H9 (cell line): ENCODE data around the gene ADM. TPM values are rescaled to one million over a fixed set of nuclear protein-coding genes. Genes with fewer than 3 reads are reported as not detected.

Experiments
- DNase-seq: peaks from one replicate; pipeline ENCODE4 v3.0.0-alpha.2; 2017
- H2AFZ ChIP-seq: one replicate; pipeline ENCODE4 v1.6.1; 2013; ENCODE audit warnings: mild to moderate bottlenecking, low read length, control low read depth, moderate library complexity
- H2AK5ac ChIP-seq: 2 replicates; pipeline ENCODE4 v1.6.1; 2013; ENCODE audit warnings: low read length, control low read depth, mixed read lengths; ENCODE audit not compliant: insufficient read length
- H2BK120ac ChIP-seq: one replicate; pipeline ENCODE4 v1.6.1; 2013; ENCODE audit warnings: low read depth, mild to moderate bottlenecking, low read length, control low read depth, inconsistent platforms; ENCODE audit not compliant: poor library complexity, severe bottlenecking
- H2BK12ac ChIP-seq: 2 replicates; pipeline ENCODE4 v1.6.1; 2013; ENCODE audit warnings: low read length, control low read depth, mixed read lengths, low read depth; ENCODE audit not compliant: insufficient read length
- H2BK15ac ChIP-seq: 2 replicates; pipeline ENCODE4 v1.6.1; 2013; ENCODE audit warnings: low read depth, low read length, control low read depth
- H2BK20ac ChIP-seq: one replicate; pipeline ENCODE4 v1.6.1; 2013; ENCODE audit warnings: low read depth, mild to moderate bottlenecking, low read length, control low read depth, inconsistent platforms; ENCODE audit not compliant: poor library complexity, severe bottlenecking
- H2BK5ac ChIP-seq: 2 replicates; pipeline ENCODE4 v1.6.1; 2013; ENCODE audit warnings: low read length, control low read depth, mixed read lengths; ENCODE audit not compliant: insufficient read length
- H3K14ac ChIP-seq: 2 replicates; pipeline ENCODE4 v1.6.1; 2013; ENCODE audit warnings: low read length, control low read depth; ENCODE audit not compliant: insufficient read depth
- H3K18ac ChIP-seq: 2 replicates; pipeline ENCODE4 v1.6.1; 2013; ENCODE audit warnings: low read depth, mild to moderate bottlenecking, mixed read lengths, low read length, control low read depth; ENCODE audit not compliant: insufficient read length
- H3K23ac ChIP-seq: 2 replicates; pipeline ENCODE4 v1.6.1; 2013; ENCODE audit warnings: low read length, control low read depth, mixed read lengths, low read depth; ENCODE audit not compliant: insufficient read length
- H3K23me2 ChIP-seq: 2 replicates; pipeline ENCODE4 v1.6.1; 2013; ENCODE audit warnings: low read depth, mild to moderate bottlenecking, mixed read lengths, low read length, control low read depth; ENCODE audit not compliant: insufficient read length, poor library complexity, severe bottlenecking
- H3K27ac ChIP-seq: 2 replicates; pipeline ENCODE4 v1.5.1; 2013; ENCODE audit warnings: low read length, control low read depth, mixed read lengths, low read depth; ENCODE audit not compliant: insufficient read length
- H3K27me3 ChIP-seq: 2 replicates; pipeline ENCODE4 v1.6.1; 2013; ENCODE audit warnings: low read length, control low read depth, inconsistent platforms; ENCODE audit not compliant: insufficient read depth
- H3K4ac ChIP-seq: 2 replicates; pipeline ENCODE4 v1.6.1; 2013; ENCODE audit warnings: low read depth, mild to moderate bottlenecking, control low read depth, inconsistent platforms, low read length, moderate library complexity
- H3K4me1 ChIP-seq: 2 replicates; pipeline ENCODE4 v1.6.1; 2013; ENCODE audit warnings: low read length, control low read depth, inconsistent platforms; ENCODE audit not compliant: insufficient read depth
- H3K4me2 ChIP-seq: 2 replicates; pipeline ENCODE4 v1.6.1; 2013; ENCODE audit warnings: low read length, control low read depth, mixed read lengths; ENCODE audit not compliant: insufficient read length, insufficient read depth
- H3K56ac ChIP-seq: 2 replicates; pipeline ENCODE4 v1.6.1; 2013; ENCODE audit warnings: low read depth, mild to moderate bottlenecking, mixed read lengths, low read length, control low read depth; ENCODE audit not compliant: insufficient read length
- H3K79me1 ChIP-seq: 2 replicates; pipeline ENCODE4 v1.6.1; 2013; ENCODE audit warnings: low read depth, mild to moderate bottlenecking, moderate library complexity, low read length, control low read depth, inconsistent platforms; ENCODE audit not compliant: insufficient read depth, poor library complexity, severe bottlenecking
- H3K79me2 ChIP-seq: 2 replicates; pipeline ENCODE4 v1.6.1; 2013; ENCODE audit warnings: low read length, control low read depth, inconsistent platforms; ENCODE audit not compliant: insufficient read depth
- H3K9ac ChIP-seq: 2 replicates; pipeline ENCODE4 v1.6.1; 2013; ENCODE audit warnings: low read length, control low read depth, mixed read lengths; ENCODE audit not compliant: insufficient read length; ENCODE audit errors: extremely low read depth
- H3K9me3 ChIP-seq: one replicate; pipeline ENCODE4 v1.6.1; 2013; ENCODE audit warnings: low read depth, low read length, inconsistent platforms; ENCODE audit not compliant: control insufficient read depth
- H3T11ph ChIP-seq: one replicate; pipeline ENCODE4 v1.6.1; 2013; ENCODE audit warnings: mild to moderate bottlenecking, low read length, control low read depth, inconsistent platforms
- H4K20me1 ChIP-seq: one replicate; pipeline ENCODE4 v1.6.1; 2013; ENCODE audit not compliant: control insufficient read depth, insufficient read length, insufficient read depth
- H4K5ac ChIP-seq: 2 replicates; pipeline ENCODE4 v1.6.1; 2013; ENCODE audit warnings: low read depth, mild to moderate bottlenecking, mixed read lengths, low read length, control low read depth; ENCODE audit not compliant: insufficient read length
- H4K8ac ChIP-seq: replicated peaks from 2 replicates; pipeline ENCODE4 v1.6.1; 2013; ENCODE audit warnings: low read length, control low read depth, mixed read lengths, low read depth; ENCODE audit not compliant: insufficient read length
- H4K91ac ChIP-seq: 2 replicates; pipeline ENCODE4 v1.6.1; 2013; ENCODE audit warnings: low read depth, mild to moderate bottlenecking, moderate library complexity, mixed read lengths, low read length, control low read depth; ENCODE audit not compliant: insufficient read length
- H3K27ac Mint-ChIP-seq, 3 experiments: 2 replicates in 2 of 3; 3 replicates in 1 of 3; pipeline ENCODE4 v1.8.0; 2020 to 2021; ENCODE audit warnings: mixed read lengths in 3 of 3, mild to moderate bottlenecking in 1 of 3, moderate library complexity in 1 of 3
- H3K27me3 Mint-ChIP-seq: 2 replicates; pipeline ENCODE4 v1.8.0; 2021; ENCODE audit warnings: low read depth, mild to moderate bottlenecking, moderate library complexity, mixed read lengths
- H3K36me3 Mint-ChIP-seq, 3 experiments: 2 replicates in 2 of 3; 3 replicates in 1 of 3; pipeline ENCODE4 v1.8.0; 2020 to 2021; ENCODE audit warnings: low read depth in 3 of 3, mixed read lengths in 3 of 3; ENCODE audit not compliant: insufficient read depth in 1 of 3
- H3K4me1 Mint-ChIP-seq, 2 experiments: 2 replicates each; pipeline ENCODE4 v1.8.0; 2020; ENCODE audit warnings: mixed read lengths in 2 of 2
- H3K4me3 Mint-ChIP-seq, 2 experiments: 2 replicates in 1 of 2; 3 replicates in 1 of 2; pipeline ENCODE4 v1.8.0; 2020 to 2021; ENCODE audit warnings: mild to moderate bottlenecking in 2 of 2, mixed read lengths in 2 of 2, moderate library complexity in 1 of 2
- H3K9me3 Mint-ChIP-seq, 2 experiments: 2 replicates in 1 of 2; 3 replicates in 1 of 2; pipeline ENCODE4 v1.8.0; 2020; ENCODE audit warnings: mild to moderate bottlenecking in 2 of 2, mixed read lengths in 2 of 2, moderate library complexity in 1 of 2
- WGBS: extraction: QIAGEN DNeasy Blood & Tissue Kit; methylation state at CpG from one replicate; pipeline ENCODE4 v1.1.7; 2013; ENCODE audit warnings: missing lambda C conversion rate, low lambda C conversion rate, mixed read lengths; ENCODE audit not compliant: insufficient read length; ENCODE audit errors: extremely low coverage; 5-methylcytosine and 5-hydroxymethylcytosine counted together
- total RNA-seq: library from RNA; stranded (reverse); gene quantifications from 2 replicates; pipeline ENCODE4 v1.2.1, GENCODE V29; 2021
- TF ChIP-seq, protein P1 (sequence below): fragments of 200-600 bp; sonication (generic); conservative IDR thresholded peaks from 3 replicates; pipeline ENCODE4 v1.8.0; 2021; ENCODE audit warnings: antibody characterized with exemption, mild to moderate bottlenecking

The ADM gene
- total RNA-seq, 1 experiment from 2014 or later: 99.1 TPM

DNA sequence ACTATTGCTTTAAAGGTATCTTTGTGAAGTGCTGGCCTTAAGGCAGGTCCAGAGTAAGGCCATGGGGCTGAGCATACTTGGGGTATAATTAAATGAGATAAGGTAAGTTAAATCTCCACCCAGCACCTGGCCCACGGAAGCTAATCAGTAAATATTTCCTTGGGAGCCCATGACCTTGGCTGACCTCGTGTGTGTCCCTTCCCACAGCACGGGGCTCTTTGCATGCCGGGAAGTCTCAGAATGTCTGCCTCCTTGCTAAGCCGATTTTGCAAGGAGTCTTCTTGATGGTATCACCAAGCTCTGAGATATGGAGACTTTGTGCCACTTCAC, 46.5 kb downstream of the ADM start:
- Histone ChIP-seq H2BK12ac (peak overlapping the region; percentile 99), H4K91ac (peak overlapping the region; percentile 84), H3K27ac (peak overlapping the region; percentile 100), H3K14ac (peak overlapping the region; percentile 91), H2AK5ac (peak overlapping the region; percentile 95), H3K4me2 (peak overlapping the region; percentile 61), H2BK20ac (no peak overlapping the region), H2BK15ac (0 out of 2 replicates have a peak overlapping the region, but pooled peaks have one; percentile 6), H2BK5ac (peak overlapping the region; percentile 99), H3K4ac (peak overlapping the region; percentile 29; the same call in 1 of the 2 replicates), H4K20me1 (no peaks in the 10 kb centered on the region), H3K9ac (peak overlapping the region; percentile 76), H3K9me3 (no peaks in the 10 kb centered on the region), H3K23me2 (no peaks in the 10 kb centered on the region), H3K79me2 (no peaks in the 10 kb centered on the region), H2AFZ (no peak overlapping the region), H3K23ac (peak overlapping the region; percentile 83), H3K4me1 (peaks cover 14% of the 10 kb centered on the region), H3K56ac (peak overlapping the region; percentile 93), H4K5ac (peak overlapping the region; percentile 99), H2BK120ac (no peak overlapping the region), H3K27me3 (no peaks in the 10 kb centered on the region), H3T11ph (no peak overlapping the region), H3K79me1 (no peaks in the 10 kb centered on the region), H3K18ac (peak overlapping the region; percentile 96), H4K8ac (peak overlapping the region; percentile 95)
- Mint-ChIP-seq H3K4me3 (peak overlapping the region; percentile 30 to 59; a peak in 4 of 5 replicates), H3K27ac (peak overlapping the region; percentile 96 to 99 (median 99)), H3K4me1 (peaks cover 48 to 55% of the 10 kb centered on the region in 2 experiments), H3K36me3 (peaks cover 7 to 18% (median 12%) of the 10 kb centered on the region in 3 experiments; a peak in 6 of 7 replicates), H3K27me3 (peaks cover 26% of the 10 kb centered on the region), H3K9me3 (peaks cover 4 to 9% of the 10 kb centered on the region in 2 experiments; a peak in 3 of 5 replicates)
- TF ChIP-seq, protein P1, sequence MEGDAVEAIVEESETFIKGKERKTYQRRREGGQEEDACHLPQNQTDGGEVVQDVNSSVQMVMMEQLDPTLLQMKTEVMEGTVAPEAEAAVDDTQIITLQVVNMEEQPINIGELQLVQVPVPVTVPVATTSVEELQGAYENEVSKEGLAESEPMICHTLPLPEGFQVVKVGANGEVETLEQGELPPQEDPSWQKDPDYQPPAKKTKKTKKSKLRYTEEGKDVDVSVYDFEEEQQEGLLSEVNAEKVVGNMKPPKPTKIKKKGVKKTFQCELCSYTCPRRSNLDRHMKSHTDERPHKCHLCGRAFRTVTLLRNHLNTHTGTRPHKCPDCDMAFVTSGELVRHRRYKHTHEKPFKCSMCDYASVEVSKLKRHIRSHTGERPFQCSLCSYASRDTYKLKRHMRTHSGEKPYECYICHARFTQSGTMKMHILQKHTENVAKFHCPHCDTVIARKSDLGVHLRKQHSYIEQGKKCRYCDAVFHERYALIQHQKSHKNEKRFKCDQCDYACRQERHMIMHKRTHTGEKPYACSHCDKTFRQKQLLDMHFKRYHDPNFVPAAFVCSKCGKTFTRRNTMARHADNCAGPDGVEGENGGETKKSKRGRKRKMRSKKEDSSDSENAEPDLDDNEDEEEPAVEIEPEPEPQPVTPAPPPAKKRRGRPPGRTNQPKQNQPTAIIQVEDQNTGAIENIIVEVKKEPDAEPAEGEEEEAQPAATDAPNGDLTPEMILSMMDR: no peak
- no CpG with 5 or more reads among the region's 5 CpGs for WGBS
- no peak for DNase-seq
